Measurements from ENCODE around the gene ERV3-1. TPM values are rescaled to one million over a fixed set of nuclear protein-coding genes. Genes with fewer than 3 reads are reported as not detected.
A peak's percentile ranks its signal among the peaks of the same experiment; 100 is the strongest.

ERV3-1 gene
- total RNA-seq, 4 donors from 2014 or later = 11.3 to 45.1 (median 33.4) TPM

DNA sequence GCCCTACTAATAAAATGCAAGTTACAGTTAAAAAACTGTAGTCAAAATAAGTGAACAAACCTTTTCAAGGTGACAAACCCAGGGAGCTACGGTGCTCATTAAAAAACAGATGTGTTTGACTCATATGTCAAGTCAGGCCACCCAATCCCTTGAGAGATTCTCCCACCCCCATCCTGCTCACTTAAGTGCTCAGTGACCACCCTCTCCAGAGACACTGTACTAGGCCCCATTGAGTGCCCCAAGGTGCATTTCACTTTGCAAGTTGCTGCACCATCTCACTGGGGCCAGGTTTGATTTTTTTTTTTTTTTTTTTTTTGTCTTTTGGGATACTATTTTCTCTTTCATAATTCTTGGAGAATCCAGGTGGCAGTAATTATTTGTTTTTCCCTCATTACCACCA is 1.9 kb downstream of the ERV3-1 start:
- WGBS = 86% methylated on average over 1 of the region's 1 CpG
- Histone ChIP-seq H3K27me3 (no peaks in the 10 kb centered on the region), H3K36me3 (peaks cover 10% of the 10 kb centered on the region), H3K9me3 (no peaks in the 10 kb centered on the region), H3K27ac (no peak overlapping the region), H3K4me3 (no peak overlapping the region), H3K4me1 (peaks cover 33% of the 10 kb centered on the region)
- TF ChIP-seq POLR2A (IDR thresholded peaks at IDR 0.05) (no peak), EP300 (IDR thresholded peaks at IDR 0.05) (no peak), POLR2AphosphoS5 (IDR thresholded peaks at IDR 0.05) (no peak)
- TF ChIP-seq, protein P1, sequence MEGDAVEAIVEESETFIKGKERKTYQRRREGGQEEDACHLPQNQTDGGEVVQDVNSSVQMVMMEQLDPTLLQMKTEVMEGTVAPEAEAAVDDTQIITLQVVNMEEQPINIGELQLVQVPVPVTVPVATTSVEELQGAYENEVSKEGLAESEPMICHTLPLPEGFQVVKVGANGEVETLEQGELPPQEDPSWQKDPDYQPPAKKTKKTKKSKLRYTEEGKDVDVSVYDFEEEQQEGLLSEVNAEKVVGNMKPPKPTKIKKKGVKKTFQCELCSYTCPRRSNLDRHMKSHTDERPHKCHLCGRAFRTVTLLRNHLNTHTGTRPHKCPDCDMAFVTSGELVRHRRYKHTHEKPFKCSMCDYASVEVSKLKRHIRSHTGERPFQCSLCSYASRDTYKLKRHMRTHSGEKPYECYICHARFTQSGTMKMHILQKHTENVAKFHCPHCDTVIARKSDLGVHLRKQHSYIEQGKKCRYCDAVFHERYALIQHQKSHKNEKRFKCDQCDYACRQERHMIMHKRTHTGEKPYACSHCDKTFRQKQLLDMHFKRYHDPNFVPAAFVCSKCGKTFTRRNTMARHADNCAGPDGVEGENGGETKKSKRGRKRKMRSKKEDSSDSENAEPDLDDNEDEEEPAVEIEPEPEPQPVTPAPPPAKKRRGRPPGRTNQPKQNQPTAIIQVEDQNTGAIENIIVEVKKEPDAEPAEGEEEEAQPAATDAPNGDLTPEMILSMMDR (IDR thresholded peaks at IDR 0.05) = no peak
- DNase-seq (ENCODE audit: low spot score in 2 of 2) = no peak

DNA sequence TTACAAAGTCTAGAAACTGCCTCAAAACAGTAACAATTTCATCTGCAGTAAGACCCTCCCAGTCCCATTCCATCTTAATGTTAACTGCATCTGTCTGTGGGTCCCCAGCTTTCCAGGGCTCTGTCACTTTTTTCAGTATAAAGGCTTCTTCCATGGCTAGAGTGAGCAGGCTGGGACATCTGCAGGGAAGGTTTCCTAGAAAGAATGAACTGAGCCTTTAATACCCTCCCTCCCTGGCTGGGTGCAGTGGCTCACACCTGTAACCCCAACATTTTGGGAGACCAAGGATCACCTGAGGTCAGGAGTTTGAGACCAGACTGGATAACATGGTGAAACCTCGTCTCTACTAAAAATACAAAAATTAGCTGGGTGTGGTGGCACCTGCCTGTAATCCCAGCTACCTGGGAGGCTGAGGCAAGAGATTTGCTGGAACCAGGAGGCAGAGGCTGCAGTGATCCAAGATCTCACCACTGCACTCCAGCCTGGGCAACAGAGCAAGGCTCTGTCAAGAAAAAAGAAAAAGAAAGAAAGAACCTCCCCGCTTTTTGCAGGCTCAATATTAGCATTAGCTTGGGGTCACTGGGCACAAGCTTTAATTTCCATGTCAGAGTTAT is 3.4 kb downstream of the ERV3-1 start:
- Histone ChIP-seq H3K9me3 (peaks cover 6% of the 10 kb centered on the region), H3K27me3 (no peaks in the 10 kb centered on the region), H3K4me1 (peaks cover 41% of the 10 kb centered on the region), H3K4me3 (no peak overlapping the region), H3K36me3 (peaks cover 18% of the 10 kb centered on the region), H3K27ac (no peak overlapping the region)
- TF ChIP-seq POLR2A (IDR thresholded peaks at IDR 0.05) = no peak
- TF ChIP-seq, protein P1 (IDR thresholded peaks at IDR 0.05) = no peak
- no peak for TF ChIP-seq EP300 (IDR thresholded peaks at IDR 0.05)
- no peak for TF ChIP-seq POLR2AphosphoS5 (IDR thresholded peaks at IDR 0.05)
- no peak for DNase-seq (ENCODE audit: low spot score in 2 of 2)
- WGBS = 96% methylated on average over 2 of the region's 2 CpGs

DNA sequence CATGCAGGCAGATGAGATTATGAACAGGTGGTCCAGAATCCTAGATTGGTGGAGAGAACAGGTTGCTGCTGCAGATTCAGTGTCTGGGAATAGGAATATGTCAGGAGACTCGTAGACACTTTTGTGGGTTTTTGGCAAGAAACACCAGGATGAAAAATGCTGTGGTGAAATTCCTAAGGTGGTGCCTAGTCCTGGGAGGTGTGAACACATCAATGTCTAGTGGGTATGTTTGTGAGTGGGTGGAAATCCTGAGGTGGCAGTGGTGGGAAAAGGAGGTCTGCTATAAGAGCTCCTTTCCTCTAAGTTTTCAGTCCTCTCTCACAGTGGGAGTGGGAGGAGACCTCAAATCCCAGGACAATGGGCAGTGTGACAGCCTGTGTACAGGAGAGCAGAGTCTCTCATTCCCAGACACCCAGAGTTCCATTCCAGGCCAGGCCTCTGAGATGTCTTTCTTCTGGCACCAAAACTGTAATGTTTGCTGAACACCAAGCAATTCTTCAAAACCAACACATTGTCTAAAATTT is 5.1 kb downstream of the ERV3-1 start:
- Histone ChIP-seq H3K4me3 (no peak overlapping the region), H3K36me3 (peaks cover 18% of the 10 kb centered on the region), H3K4me1 (peaks cover 37% of the 10 kb centered on the region), H3K27ac (no peak overlapping the region), H3K9me3 (peaks cover 6% of the 10 kb centered on the region), H3K27me3 (no peaks in the 10 kb centered on the region)
- 0% methylated on average over 1 of the region's 1 CpG for WGBS
- DNase-seq (ENCODE audit: low spot score in 2 of 2) = no peak
- no peak for TF ChIP-seq POLR2A (IDR thresholded peaks at IDR 0.05)
- no peak for TF ChIP-seq EP300 (IDR thresholded peaks at IDR 0.05)
- no peak for TF ChIP-seq POLR2AphosphoS5 (IDR thresholded peaks at IDR 0.05)
- TF ChIP-seq, protein P1 (IDR thresholded peaks at IDR 0.05) = no peak

DNA sequence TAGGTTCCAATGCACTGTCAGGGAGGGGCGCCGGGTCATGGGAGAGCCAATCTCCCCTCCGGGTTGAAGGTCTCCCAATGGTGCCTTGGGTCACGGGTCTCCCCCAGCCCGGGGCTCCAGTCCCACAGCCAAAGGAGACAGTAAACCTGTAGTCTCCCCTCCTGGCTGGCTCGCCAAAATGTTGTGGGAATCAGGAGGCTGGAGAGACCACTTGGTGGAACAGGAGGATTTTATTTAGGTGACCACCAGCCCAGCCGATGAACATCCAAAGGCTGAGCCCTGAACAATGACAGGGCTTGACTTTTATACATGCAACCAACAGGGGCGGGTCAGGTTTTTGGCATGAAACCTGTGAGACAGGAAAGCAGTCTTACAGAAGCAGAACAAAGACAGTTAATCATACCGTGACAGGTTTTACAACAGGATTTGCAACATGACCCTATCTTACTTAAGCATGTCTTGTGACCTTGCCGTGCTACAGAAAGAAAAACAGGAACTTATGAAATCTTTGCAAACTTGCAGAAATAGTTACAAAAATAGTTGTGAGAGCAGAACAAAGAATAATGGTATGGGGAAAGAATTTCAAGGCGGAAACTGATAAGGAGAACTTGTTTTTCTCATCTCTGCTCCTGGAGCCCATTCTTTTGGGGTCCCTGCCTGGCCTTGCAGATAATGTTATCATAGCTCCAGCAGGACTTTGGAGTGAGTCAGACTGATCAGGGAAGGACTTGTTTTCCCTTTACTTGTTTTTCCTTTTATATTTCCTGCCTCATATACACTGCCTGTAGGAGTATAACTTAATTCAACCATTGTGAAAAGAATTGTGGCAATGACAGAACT is 7.1 kb downstream of the ERV3-1 start:
- H3K4me1 ChIP-seq = peaks cover 23% of the 10 kb centered on the region
- no peak for DNase-seq (ENCODE audit: low spot score in 2 of 2)
- TF ChIP-seq POLR2A (IDR thresholded peaks at IDR 0.05) = no peak
- TF ChIP-seq, protein P1 (IDR thresholded peaks at IDR 0.05) = no peak
- H3K36me3 ChIP-seq = peaks cover 18% of the 10 kb centered on the region
- no peaks in the 10 kb centered on the region for H3K27me3 ChIP-seq
- peak overlapping the region; percentile 55 for H3K27ac ChIP-seq
- peaks cover 11% of the 10 kb centered on the region for H3K9me3 ChIP-seq
- H3K4me3 ChIP-seq = no peak overlapping the region
- 78% methylated on average over 8 of the region's 11 CpGs for WGBS

DNA sequence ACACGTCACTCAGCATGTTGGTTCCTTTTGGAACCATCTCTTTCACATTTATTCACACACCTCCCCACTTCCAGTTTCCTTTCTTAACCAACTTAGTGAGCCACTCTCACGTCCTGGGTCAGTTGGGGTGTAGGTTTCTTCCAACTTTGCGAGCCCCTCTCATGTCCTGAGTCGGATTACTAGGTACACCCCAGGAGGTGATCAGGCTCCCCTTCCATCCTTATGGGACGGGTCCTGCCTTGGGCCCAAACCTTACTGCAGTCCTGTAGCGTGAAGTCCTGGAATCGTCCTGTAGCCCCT is 7.7 kb downstream of the ERV3-1 start:
- Histone ChIP-seq H3K4me1 (peaks cover 19% of the 10 kb centered on the region), H3K27ac (peak overlapping the region; percentile 55)

More for the DNA sequence above, 7.7 kb downstream of the ERV3-1 start:
- H3K27me3 ChIP-seq = no peaks in the 10 kb centered on the region
- peaks cover 18% of the 10 kb centered on the region for H3K36me3 ChIP-seq
- no peak for DNase-seq (ENCODE audit: low spot score in 2 of 2)
- TF ChIP-seq POLR2AphosphoS5 (IDR thresholded peaks at IDR 0.05) (no peak), EP300 (IDR thresholded peaks at IDR 0.05) (no peak), POLR2A (IDR thresholded peaks at IDR 0.05) (no peak)
- no peak overlapping the region for H3K4me3 ChIP-seq
- peaks cover 11% of the 10 kb centered on the region for H3K9me3 ChIP-seq
- 100% methylated on average over 6 of the region's 7 CpGs for WGBS
